MM.1S (cell line): ENCODE measurements around the gene CACNA1C.

Source experiments
- EZH2 ChIP-seq: fragments of 300-600 bp; sonication (generic); optimal IDR thresholded peaks from 2 replicates; pipeline ENCODE3; 2017; ENCODE audit warnings: low read depth, mild to moderate bottlenecking, antibody characterized with exemption, low read length, mixed read lengths
- EZH2phosphoT487 ChIP-seq: fragments of 300-600 bp; sonication (generic); IDR thresholded peaks from 2 replicates; pipeline ENCODE4 v1.6.1; 2018; ENCODE audit warnings: antibody characterized with exemption, low read length

DNA sequence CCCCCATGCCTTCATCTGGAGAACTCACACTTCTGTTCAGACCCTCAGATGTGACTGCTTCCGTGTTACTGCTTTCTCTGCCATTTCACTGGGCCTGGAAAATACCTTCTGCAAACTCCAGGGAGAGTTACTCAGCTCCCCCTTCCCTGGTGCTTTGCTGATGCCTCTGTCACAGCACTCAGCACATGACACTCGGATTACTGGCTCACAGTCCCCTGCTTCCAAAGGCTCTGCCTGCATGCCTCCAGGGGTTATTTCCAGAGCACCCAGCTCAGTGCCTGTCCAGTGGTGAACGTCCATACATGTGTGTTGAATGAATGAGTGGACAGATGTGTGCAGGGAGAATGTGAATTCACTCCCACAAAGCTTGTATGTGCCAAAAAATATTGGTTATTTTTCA, 504.8 kb downstream of the CACNA1C start:
- TF ChIP-seq EZH2phosphoT487, result no peak
- no peak for TF ChIP-seq EZH2
